ENCODE results near the gene PAX8. TPM values are rescaled to one million over a fixed set of nuclear protein-coding genes. Genes with fewer than 3 reads are reported as not detected.

The PAX8 gene
- total RNA-seq, 1 donor from 2014 or later: 0.44 TPM

GRCh38 chr2:113175736-113176695 lies 102.7 kb downstream of the PAX8 start:
- Histone ChIP-seq H3K4me3 (no peak overlapping the region), H3K27ac (replicated peaks) (no peak overlapping the region), H3K9me3 (replicated peaks) (no peaks in the 10 kb centered on the region), H3K36me3 (no peaks in the 10 kb centered on the region), H3K27me3 (ENCODE audit: low read depth) (no peaks in the 10 kb centered on the region), H3K4me1 (no peaks in the 10 kb centered on the region)
- DNase-seq: no peak
- TF ChIP-seq, protein P1, sequence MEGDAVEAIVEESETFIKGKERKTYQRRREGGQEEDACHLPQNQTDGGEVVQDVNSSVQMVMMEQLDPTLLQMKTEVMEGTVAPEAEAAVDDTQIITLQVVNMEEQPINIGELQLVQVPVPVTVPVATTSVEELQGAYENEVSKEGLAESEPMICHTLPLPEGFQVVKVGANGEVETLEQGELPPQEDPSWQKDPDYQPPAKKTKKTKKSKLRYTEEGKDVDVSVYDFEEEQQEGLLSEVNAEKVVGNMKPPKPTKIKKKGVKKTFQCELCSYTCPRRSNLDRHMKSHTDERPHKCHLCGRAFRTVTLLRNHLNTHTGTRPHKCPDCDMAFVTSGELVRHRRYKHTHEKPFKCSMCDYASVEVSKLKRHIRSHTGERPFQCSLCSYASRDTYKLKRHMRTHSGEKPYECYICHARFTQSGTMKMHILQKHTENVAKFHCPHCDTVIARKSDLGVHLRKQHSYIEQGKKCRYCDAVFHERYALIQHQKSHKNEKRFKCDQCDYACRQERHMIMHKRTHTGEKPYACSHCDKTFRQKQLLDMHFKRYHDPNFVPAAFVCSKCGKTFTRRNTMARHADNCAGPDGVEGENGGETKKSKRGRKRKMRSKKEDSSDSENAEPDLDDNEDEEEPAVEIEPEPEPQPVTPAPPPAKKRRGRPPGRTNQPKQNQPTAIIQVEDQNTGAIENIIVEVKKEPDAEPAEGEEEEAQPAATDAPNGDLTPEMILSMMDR (IDR thresholded peaks at IDR 0.05; ENCODE audit: borderline replicate concordance): no peak
- intact Hi-C loops (cut with micrococcal nuclease): no loop called here

GRCh38 chr2:113175042-113175628 lies 103.6 kb downstream of the PAX8 start:
- no peaks in the 10 kb centered on the region for H3K4me1 ChIP-seq
- no peaks in the 10 kb centered on the region for H3K36me3 ChIP-seq
- H3K27me3 ChIP-seq (ENCODE audit: low read depth): no peaks in the 10 kb centered on the region
- no peak overlapping the region for H3K27ac ChIP-seq (replicated peaks)
- intact Hi-C loops (cut with micrococcal nuclease): no loop called here
- TF ChIP-seq, protein P1 (IDR thresholded peaks at IDR 0.05; ENCODE audit: borderline replicate concordance): no peak
- DNase-seq: no peak
- H3K4me3 ChIP-seq: peak overlapping the region; percentile 27
- H3K9me3 ChIP-seq (replicated peaks): no peaks in the 10 kb centered on the region

DNA sequence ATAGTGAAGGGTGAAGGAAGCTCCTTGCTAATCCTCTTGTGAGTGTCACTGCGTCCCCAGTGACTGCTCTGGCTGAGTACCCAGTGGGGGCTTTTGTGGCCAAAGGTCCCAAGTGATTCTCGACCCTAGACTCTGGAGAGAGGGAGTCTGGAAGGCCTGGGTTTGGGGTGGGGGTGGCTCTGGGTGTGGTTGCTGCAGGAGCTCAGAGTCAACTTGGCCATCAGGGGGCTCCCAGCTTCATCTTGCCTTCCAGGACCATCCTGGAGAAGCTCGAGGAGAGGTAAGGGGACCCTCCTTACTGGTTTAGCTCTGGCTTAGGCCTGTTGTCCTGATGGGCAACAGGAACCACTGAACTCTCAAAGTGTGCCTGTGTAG lies 104.4 kb downstream of the PAX8 start:
- Histone ChIP-seq H3K4me3 (peak overlapping the region; percentile 27), H3K4me1 (no peaks in the 10 kb centered on the region), H3K27me3 (ENCODE audit: low read depth) (no peaks in the 10 kb centered on the region), H3K27ac (replicated peaks) (no peak overlapping the region), H3K36me3 (no peaks in the 10 kb centered on the region), H3K9me3 (replicated peaks) (no peaks in the 10 kb centered on the region)
- no peak for DNase-seq
- TF ChIP-seq, protein P1 (IDR thresholded peaks at IDR 0.05; ENCODE audit: borderline replicate concordance): no peak
- intact Hi-C loops (cut with micrococcal nuclease): no loop called here

- no peaks in the 10 kb centered on the region for H3K36me3 ChIP-seq
- peak; percentile 65 for DNase-seq
- H3K4me1 ChIP-seq: no peaks in the 10 kb centered on the region
- no peaks in the 10 kb centered on the region for H3K9me3 ChIP-seq (replicated peaks)
- H3K27me3 ChIP-seq (ENCODE audit: low read depth): no peaks in the 10 kb centered on the region
- TF ChIP-seq, protein P1 (IDR thresholded peaks at IDR 0.05; ENCODE audit: borderline replicate concordance): no peak
- intact Hi-C loops (cut with micrococcal nuclease): no loop called here
- H3K4me3 ChIP-seq: peak within 1 kb of the TSS; percentile 27
- H3K27ac ChIP-seq (replicated peaks): no peak within 1 kb of the TSS
These were observed 105.0 kb downstream of the PAX8 start, which contains the start of gene PSD4 for GRCh38 chr2:113173542-113174375. TSS of gene PSD4 (plus strand) at chr2:113173971. CDS start at chr2:113182457, 8,486 bp downstream.
